A204.1 (cell line): ENCODE data around the gene TAP1.
"Not testable (repeated sequence)": the region's sequence is repeated elsewhere in the genome, so short reads cannot be mapped to it uniquely, and the experiment has no call there.

Source experiments
- FAIRE-seq: peaks from 2 replicates; lab custom pipeline; 2012; peaks lifted over from hg19 to GRCh38; lab: Jason Lieb, UNC

The TAP1 gene

GRCh38 chr6:32853541-32854375 lies at the start of gene TAP1, which contains the start of gene PSMB9:
TAP1 (minus strand) TSS chr6:32853704; CDS start chr6:32853636, 68 bp downstream.
PSMB9 (plus strand) TSS chr6:32854192; CDS start chr6:32854230, 38 bp downstream.
- no peak for FAIRE-seq

GRCh38 chr6:32895006-32895345 lies 41.5 kb upstream of the TAP1 start:
- FAIRE-seq = no peak

GRCh38 chr6:32894085-32895005 lies 40.8 kb upstream of the TAP1 start:
- no peak for FAIRE-seq

- no peak for FAIRE-seq
Observed at GRCh38 chr6:32890831-32891230, 37.3 kb upstream of the TAP1 start.

- no peak for FAIRE-seq
Observed at GRCh38 chr6:32889533-32889932, 36.0 kb upstream of the TAP1 start.

- no peak for FAIRE-seq
Observed at GRCh38 chr6:32888576-32888975, 35.1 kb upstream of the TAP1 start.

- no peak for FAIRE-seq
Observed at GRCh38 chr6:32887616-32888015, 34.1 kb upstream of the TAP1 start.

- no peak for FAIRE-seq
Observed at GRCh38 chr6:32886681-32887383, 33.3 kb upstream of the TAP1 start.

GRCh38 chr6:32885698-32886286 lies 32.3 kb upstream of the TAP1 start:
- peak; percentile 96 for FAIRE-seq

- no peak for FAIRE-seq
Observed at GRCh38 chr6:32883789-32884188, 30.3 kb upstream of the TAP1 start.

GRCh38 chr6:32882879-32883250 lies 29.4 kb upstream of the TAP1 start:
- no peak for FAIRE-seq

- FAIRE-seq = not testable (repeated sequence)
Observed at GRCh38 chr6:32880962-32881361, 27.5 kb upstream of the TAP1 start.

GRCh38 chr6:32879691-32880090 lies 26.2 kb upstream of the TAP1 start:
- FAIRE-seq = no peak

GRCh38 chr6:32876603-32877002 lies 23.1 kb upstream of the TAP1 start:
- no peak for FAIRE-seq

- not testable (repeated sequence) for FAIRE-seq
Observed at GRCh38 chr6:32873947-32874346, 20.4 kb upstream of the TAP1 start.

GRCh38 chr6:32868257-32868788 lies 14.8 kb upstream of the TAP1 start:
- peak; percentile 97 for FAIRE-seq

GRCh38 chr6:32867554-32868256 lies 14.2 kb upstream of the TAP1 start:
- FAIRE-seq = no peak

- FAIRE-seq = no peak
Observed at GRCh38 chr6:32867022-32867477, 13.5 kb upstream of the TAP1 start.

- no peak for FAIRE-seq
Observed at GRCh38 chr6:32865724-32866443, 12.4 kb upstream of the TAP1 start.

- FAIRE-seq = no peak
Observed at GRCh38 chr6:32862725-32863124, 9.2 kb upstream of the TAP1 start.
